Colonic mucosa (tissue), 4 donors: ENCODE data around the gene SEZ6L. TPM values are rescaled to one million over a fixed set of nuclear protein-coding genes. Genes with fewer than 3 reads are reported as not detected.

Source experiments
- DNase-seq: peaks from one replicate; pipeline ENCODE4 v3.0.0-alpha.2; 2020
- H3K27ac ChIP-seq: fragments of 200-600 bp; one replicate; pipeline ENCODE4 v1.8.0; 2021
- H3K27me3 ChIP-seq: fragments of 200-600 bp; one replicate; pipeline ENCODE4 v1.8.0; 2021
- H3K36me3 ChIP-seq: fragments of 200-600 bp; one replicate; pipeline ENCODE4 v1.8.0; 2021
- H3K4me1 ChIP-seq: fragments of 200-600 bp; one replicate; pipeline ENCODE4 v1.8.0; 2021; ENCODE audit warnings: mild to moderate bottlenecking
- H3K4me3 ChIP-seq: fragments of 200-600 bp; one replicate; pipeline ENCODE4 v1.8.0; 2021
- H3K9ac ChIP-seq, 2 donors: one replicate each; pipeline ENCODE4 v1.7.0; 2013; ENCODE audit warnings: control low read depth in 2 of 2, low read depth in 2 of 2, low read length in 2 of 2
- H3K9me3 ChIP-seq: fragments of 200-600 bp; one replicate; pipeline ENCODE4 v1.8.0; 2021
- CTCF ChIP-seq: fragments of 200-600 bp; IDR thresholded peaks from one replicate; pipeline ENCODE4 v1.8.0; 2022; ENCODE audit warnings: antibody characterized with exemption, mild to moderate bottlenecking
- intact Hi-C: fragments of 100-400 bp; cut with DNase I; formaldehyde crosslinking; loops from one replicate; pipeline ENCODE4 v1.14.1; 2022
- total RNA-seq, 2 donors: library from RNA; stranded (reverse); fragmentation: NEBNext Ultra II Directional in 1 of 2; extraction: Animal tissue kit (Norgen Biotek cat#: 25700) in 1 of 2; gene quantifications; one replicate each; pipeline ENCODE4 v1.2.1, GENCODE V29; 2021
- donor health status: healthy.
- donor health status: DM: no; HTN: no; CAD: no.
- donor health status: DM: no; HTN: no; CAD: no.

Gene SEZ6L
- total RNA-seq, 2 donors from 2014 or later, result 0.32 TPM; not detected in 1

- no peak for DNase-seq
- Histone ChIP-seq H3K4me3 (no peak overlapping the region), H3K9ac (no peak overlapping the region), H3K27me3 (no peaks in the 10 kb centered on the region), H3K4me1 (no peaks in the 10 kb centered on the region), H3K36me3 (no peaks in the 10 kb centered on the region), H3K9me3 (no peaks in the 10 kb centered on the region), H3K27ac (no peak overlapping the region)
- no peak for TF ChIP-seq CTCF
- intact Hi-C loops, result no loop called here
These were observed 27.4 kb downstream of the SEZ6L start for GRCh38 chr22:26196657-26197056.

GRCh38 chr22:26197425-26197824, 28.2 kb downstream of the SEZ6L start:
- no peak overlapping the region for H3K4me3 ChIP-seq
- intact Hi-C loops, result no loop called here
- no peak for DNase-seq
- no peaks in the 10 kb centered on the region for H3K27me3 ChIP-seq
- no peaks in the 10 kb centered on the region for H3K36me3 ChIP-seq
- H3K9me3 ChIP-seq, result no peaks in the 10 kb centered on the region
- H3K4me1 ChIP-seq, result no peaks in the 10 kb centered on the region
- H3K27ac ChIP-seq, result no peak overlapping the region
- no peak for TF ChIP-seq CTCF
- H3K9ac ChIP-seq, result no peak overlapping the region

GRCh38 chr22:26199665-26200064, 30.4 kb downstream of the SEZ6L start:
- Histone ChIP-seq H3K27me3 (no peaks in the 10 kb centered on the region), H3K9ac (no peak overlapping the region), H3K27ac (no peak overlapping the region), H3K36me3 (no peaks in the 10 kb centered on the region), H3K4me1 (no peaks in the 10 kb centered on the region), H3K4me3 (no peak overlapping the region), H3K9me3 (no peaks in the 10 kb centered on the region)
- DNase-seq, result no peak
- intact Hi-C loops, result no loop called here
- no peak for TF ChIP-seq CTCF

- Histone ChIP-seq H3K27ac (no peak overlapping the region), H3K4me1 (no peaks in the 10 kb centered on the region), H3K4me3 (no peak overlapping the region), H3K36me3 (no peaks in the 10 kb centered on the region), H3K9me3 (no peaks in the 10 kb centered on the region), H3K9ac (no peak overlapping the region), H3K27me3 (no peaks in the 10 kb centered on the region)
- no peak for DNase-seq
- TF ChIP-seq CTCF, result no peak
- intact Hi-C loops, result no loop called here
These were observed 33.1 kb downstream of the SEZ6L start for GRCh38 chr22:26202280-26202924.

- intact Hi-C loops, result no loop called here
- no peak for TF ChIP-seq CTCF
- H3K27me3 ChIP-seq, result no peaks in the 10 kb centered on the region
- no peak overlapping the region for H3K9ac ChIP-seq
- H3K27ac ChIP-seq, result no peak overlapping the region
- no peaks in the 10 kb centered on the region for H3K36me3 ChIP-seq
- no peaks in the 10 kb centered on the region for H3K9me3 ChIP-seq
- no peak for DNase-seq
- H3K4me1 ChIP-seq, result no peaks in the 10 kb centered on the region
- no peak overlapping the region for H3K4me3 ChIP-seq
These were observed 36.2 kb downstream of the SEZ6L start for GRCh38 chr22:26205494-26205893.
